HTERT RPE-1 (cell line): ENCODE measurements around the gene TMEM54.

Source experiments
- in situ Hi-C: fragments of 300-500 bp; cut with MboI; formaldehyde crosslinking; loops from 4 replicates; pipeline ENCODE4 v1.14.3; 2020; ENCODE audit warnings: low sequenced_read_pairs

The TMEM54 gene

DNA sequence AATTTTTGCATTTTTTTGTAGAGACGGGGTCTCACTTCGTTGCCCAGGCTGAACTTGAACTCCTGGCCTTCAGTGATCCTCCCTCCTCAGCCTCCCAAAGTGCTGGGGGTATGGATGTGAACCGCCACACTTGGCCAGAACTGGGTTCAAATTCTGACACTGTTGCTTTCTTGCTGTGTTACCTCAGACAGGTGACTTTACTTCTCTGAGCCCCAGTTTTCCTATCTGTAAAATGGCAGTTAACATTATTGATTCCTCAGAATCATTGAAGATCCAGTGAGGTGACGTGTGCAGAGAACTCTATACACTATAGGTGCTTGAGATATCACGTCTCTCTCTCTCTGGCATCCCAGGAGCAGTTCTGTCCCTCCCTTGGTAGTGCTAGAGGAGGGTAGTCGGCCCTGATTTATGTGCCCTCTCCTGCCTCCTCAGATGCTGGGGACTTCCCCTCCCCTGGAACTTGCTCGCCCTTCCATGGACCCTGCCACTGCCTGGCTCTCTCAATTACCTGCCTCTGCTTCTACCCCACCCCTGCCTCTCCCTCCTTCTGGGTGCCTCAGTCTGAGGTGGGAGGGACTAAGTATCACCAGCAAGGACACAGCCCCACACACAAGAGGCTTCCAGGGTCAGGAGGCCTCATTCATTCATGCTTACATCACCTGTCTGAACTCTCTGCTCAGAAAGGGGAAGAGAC, 17.7 kb downstream of the TMEM54 start:
- in situ Hi-C loops, result no loop called here

DNA sequence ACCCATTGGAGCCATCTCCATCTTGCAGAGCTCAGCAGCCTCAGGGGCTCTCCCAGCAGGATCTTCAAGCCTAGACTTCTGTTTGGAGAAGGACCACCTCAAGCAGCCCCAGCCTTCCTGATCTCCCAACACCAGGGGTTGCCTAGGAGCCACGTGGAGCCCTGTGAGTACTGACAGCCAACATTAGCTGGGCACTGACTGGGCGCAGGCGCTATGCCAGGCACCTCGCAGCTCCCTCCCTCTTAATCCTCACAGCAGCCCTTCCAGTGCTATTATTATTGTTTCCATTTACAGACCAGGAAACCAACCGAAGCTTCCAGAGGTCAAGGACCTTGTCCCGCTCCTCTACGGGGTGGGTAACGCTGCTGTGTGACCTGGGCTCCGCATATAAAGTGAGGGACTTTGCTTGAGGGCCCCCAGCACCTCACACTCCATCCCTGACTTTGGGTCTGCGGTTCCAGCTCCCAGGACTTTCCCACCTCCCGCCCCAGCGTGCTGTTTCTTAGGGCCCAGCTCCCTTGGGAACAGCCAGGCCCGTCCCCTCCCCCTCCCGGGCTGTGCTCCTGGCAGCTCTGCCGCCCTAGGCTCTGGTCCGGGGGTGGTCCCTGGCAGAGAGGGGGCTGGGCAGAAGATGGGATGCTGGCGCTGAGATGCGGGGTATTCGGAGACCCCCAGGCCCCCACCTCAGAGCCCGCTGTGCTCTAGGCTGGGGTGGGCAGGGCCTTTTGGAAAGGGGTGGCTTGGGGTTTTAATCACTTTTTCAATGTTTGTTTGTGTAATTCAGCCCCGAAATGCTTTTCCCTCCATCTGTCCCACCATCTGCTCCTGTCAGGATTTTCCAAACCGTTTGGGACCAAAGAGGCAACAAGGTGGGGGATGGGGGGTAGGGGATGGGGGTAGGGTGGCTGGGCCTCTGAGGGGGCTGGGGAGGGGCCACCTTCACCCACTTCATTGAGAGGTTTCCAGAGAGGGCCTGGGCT, 19.0 kb downstream of the TMEM54 start:
- in situ Hi-C loops, result no loop called here

GRCh38 chr1:32881291-32881690, 19.9 kb downstream of the TMEM54 start:
- in situ Hi-C loops, result no loop called here

GRCh38 chr1:32878637-32879041, 22.6 kb downstream of the TMEM54 start:
- in situ Hi-C loops, result no loop called here

DNA sequence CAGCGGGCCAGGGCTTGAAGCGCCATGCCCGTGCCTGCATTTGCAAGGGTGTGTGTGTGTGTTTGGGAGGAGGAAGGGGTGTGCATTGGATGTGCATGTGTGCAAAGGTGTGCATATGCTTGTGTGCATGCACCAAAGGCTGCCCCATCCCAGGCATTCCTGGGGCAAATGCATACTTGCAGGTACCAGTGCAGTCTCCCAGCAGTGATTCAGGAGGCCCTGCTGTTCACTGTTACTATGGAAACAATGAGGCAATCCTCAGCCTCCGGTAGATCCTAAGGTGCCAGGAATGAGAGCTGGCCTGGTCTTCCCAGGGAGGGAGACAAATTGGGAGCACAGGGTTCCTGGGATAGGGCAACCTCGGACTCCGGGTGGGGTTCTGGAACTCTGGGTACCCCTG, 23.0 kb downstream of the TMEM54 start:
- in situ Hi-C loops, result no loop called here

DNA sequence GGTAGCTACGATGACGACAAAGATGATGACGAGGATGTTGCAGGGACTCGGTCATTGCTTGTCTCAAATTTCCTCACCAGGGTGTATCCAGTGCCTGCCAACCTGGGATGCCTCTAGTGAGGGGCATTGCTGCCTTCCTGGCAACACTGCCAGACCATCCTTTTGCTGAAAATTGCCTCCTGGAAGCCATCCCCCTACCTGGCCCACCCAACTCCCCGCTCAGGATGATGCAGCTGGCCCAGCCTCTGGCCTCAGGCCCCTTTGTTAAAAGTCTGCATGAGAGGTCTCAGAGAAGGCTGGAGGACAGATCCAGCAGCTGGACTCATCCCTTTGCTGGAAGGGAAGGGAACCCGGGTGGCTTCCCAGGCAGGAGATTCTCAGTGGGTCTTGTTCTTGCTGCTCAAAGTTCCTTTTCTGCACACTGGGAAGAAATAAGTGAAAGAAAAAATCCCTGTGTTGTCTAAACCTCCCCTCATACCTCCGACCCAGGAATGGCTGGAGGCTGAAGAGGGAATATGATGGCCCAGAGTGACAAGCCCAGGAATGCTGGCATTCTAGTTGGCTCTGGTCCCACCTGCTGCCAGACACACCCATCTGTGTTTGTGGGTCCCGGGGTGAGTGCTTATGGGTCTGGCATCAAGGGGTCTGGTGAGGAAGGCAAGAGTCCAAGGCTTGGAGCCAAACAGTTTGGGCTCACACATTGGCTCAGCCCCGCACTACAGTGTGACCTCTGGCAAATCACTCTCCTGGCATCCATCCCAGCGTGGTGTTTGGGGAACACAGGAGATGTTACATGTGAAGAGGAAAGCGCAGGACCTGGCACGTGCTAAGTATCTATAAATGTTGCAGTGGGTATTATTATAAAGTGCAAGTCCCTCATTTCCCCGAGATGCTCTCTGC, 23.7 kb downstream of the TMEM54 start:
- in situ Hi-C loops, result no loop called here

DNA sequence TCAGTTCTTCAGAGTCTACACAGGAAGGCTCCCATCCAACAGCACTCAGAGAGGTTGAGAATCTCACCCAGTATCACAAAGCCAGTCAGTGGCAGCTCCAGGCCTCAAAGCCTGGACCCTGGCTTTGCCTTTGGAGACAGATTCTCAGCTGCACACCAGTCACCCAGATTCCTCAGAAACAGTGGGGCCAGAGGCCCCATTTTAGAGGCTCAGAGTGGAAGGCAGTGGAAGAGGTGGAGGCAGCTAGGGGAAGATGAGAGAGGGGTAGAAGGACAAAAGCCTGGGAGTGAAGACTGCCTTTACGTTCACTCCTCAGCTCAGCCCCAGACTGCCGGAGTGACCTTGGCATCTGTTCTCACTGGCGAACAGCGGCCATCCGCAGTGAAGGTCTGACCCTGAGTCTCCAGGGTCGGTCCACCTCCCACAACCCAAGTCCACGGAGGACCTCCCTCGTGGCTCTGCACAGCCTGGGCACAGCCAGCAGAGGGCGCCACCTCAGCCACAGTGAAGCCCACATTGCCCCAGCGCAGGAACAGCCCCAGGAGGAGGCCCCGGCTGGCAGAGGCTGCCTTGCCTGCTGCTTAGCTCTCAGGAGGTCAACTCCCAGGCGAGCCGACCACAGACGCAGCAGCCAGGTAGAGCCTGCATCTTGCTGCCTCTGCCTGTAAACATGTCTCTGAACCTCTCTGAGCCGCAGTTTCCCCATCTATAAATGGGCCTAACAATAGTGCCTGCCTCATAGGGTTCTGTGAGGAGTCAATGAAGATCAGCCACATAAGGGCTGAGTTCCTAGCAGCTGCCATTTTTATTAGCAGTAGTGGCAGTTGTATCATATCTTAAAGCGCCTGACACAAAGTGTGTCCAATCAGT, 24.6 kb downstream of the TMEM54 start:
- in situ Hi-C loops, result no loop called here

DNA sequence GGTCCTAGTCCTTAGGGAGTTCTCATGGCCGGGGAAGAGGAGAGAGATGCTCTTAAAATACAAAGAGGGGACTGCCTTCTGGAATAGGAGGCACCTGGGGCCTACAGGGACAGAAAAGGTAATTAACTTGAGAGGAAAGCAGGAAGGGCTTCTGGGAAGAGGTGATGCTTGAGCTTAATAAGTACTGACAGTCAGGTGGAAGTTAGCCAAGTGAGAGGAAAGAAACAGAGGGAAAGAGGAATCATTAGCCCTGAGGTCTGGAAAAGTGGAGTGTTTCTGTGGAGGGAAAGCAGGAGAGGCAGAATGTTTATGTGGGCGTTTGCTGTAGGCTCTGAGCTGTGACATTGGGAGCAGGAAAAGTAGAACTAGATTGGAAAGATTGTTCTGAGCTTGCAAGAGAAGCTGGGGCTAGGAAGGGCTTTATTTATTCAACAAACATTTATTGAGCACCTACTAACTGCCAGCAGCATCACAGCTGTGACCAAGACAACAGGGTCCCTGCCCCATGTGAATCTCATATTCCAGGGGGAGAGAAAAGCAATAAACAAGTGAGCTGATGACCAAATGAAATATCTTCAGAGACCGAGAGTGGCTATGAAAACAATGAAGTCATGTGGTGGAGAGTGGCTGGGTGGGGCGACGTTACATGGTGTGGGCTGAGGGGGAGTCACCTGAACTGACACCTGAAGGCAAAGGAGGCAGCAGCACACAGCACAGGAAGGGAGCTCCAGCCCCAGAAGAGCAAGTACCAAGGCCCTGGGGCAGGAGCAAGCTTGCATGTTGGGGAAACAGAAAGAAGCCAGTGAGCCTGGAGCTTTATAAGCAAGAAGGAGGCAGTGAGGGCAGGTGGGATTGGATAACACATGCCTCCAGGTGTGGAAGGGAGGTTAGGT, 26.1 kb downstream of the TMEM54 start:
- in situ Hi-C loops, result no loop called here

- in situ Hi-C loops, result no loop called here
Measured at GRCh38 chr1:32873484-32873883, 27.7 kb downstream of the TMEM54 start.

DNA sequence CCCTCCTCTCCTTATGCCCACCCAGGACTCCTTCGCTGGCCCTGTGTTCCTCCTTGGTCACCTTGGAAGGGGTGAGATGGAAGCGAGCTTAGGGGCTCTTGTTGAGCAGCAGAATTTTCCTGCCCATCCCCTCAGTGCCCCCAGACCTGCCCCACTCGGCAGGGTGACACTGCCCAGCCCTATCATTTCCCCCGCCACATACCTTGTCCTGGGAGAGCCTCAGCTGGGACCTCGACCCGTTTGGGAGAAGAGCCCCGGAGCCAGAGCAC, 29.1 kb downstream of the TMEM54 start:
- in situ Hi-C loops, result no loop called here

- in situ Hi-C loops, result no loop called here
Measured at GRCh38 chr1:32871364-32872191, 29.6 kb downstream of the TMEM54 start.

- in situ Hi-C loops, result no loop called here
Measured at GRCh38 chr1:32870615-32871363, 30.4 kb downstream of the TMEM54 start, which contains the start of gene FNDC5. Gene FNDC5, minus strand, starts transcription at chr1:32870912.

DNA sequence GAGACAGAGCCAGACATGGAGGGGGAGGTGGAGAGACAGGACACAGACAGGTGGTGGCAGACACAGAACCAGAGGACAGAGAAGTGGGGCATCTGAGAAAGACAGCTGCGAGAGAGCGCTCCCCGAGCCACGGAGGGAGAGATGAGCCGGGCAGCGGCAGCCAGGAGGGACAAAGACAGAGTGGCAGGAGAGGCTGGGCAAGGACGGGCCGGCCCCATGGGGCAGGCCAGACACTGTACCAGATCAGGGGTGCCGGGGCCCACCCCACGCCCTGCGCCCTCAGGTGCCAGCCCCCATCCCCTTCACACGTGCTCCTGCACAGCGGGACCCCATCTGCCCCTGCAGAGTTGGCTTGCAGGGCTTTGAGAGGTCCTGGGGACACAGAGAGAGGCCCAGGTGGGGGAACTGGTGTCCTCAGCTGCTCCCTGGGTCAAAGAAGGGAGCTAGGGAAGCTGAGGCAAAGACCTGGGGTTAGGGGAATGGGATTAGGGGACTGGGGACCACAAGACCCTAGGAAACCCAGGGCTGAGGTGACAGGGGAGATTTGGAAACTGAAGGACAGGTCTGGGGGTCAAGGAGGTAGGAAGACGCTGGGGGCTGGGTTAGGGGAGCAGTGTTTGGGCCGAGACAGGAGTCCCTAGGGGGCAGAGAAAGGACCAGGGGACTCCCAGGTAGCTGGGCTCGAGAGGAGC, 31.1 kb downstream of the TMEM54 start:
- in situ Hi-C loops, result no loop called here

DNA sequence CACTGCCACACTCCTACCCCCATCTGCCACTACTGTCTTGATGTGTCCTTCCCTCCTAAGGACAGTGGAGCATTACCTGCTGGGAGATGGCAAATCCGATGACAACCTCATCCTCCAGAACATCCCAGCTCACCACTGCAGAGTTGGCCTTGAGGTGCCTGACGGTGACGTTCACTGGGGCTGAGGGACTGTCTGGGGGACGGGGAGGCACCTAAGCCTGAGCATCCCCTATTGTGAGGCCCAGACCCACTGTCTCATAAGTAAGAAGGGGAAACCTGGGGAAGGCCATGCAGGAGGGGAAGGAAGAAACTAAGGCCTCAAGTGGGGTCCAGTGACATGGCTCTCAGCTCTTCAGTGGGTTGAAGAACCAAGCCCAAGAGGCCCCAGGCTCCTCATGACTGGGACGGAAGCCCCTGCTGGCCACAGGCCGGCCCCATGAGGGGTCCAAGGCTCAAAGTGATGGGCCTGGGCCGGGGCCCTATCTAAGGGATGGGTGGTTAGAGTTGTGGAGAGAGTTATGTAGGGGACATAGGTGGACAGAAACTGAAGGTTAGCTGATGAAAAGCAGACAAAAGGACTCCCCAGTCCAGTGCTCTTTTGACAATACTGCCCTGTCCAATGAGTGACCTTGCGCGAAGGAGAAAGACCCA, 32.3 kb downstream of the TMEM54 start:
- in situ Hi-C loops, result no loop called here

- in situ Hi-C loops, result no loop called here
Measured at GRCh38 chr1:32868085-32868484, 33.1 kb downstream of the TMEM54 start.

- in situ Hi-C loops, result no loop called here
Measured at GRCh38 chr1:32867671-32868070, 33.5 kb downstream of the TMEM54 start.

- in situ Hi-C loops, result no loop called here
Measured at GRCh38 chr1:32867151-32867550, 34.0 kb downstream of the TMEM54 start.
